Hepatocyte (in vitro differentiated cells): ENCODE results near the gene SH3PXD2B. TPM values are rescaled to one million over a fixed set of nuclear protein-coding genes. Genes with fewer than 3 reads are reported as not detected.
A peak's percentile ranks its signal among the peaks of the same experiment; 100 is the strongest.

Source experiments
- DNase-seq: peaks from one replicate; pipeline ENCODE4 v3.0.0-alpha.2; 2016; ENCODE audit warnings: low spot score
- H2AFZ ChIP-seq: fragments of 200-600 bp; sonication (generic); 2 replicates; pipeline ENCODE4 v1.6.0; 2016; ENCODE audit warnings: antibody characterized with exemption, mild to moderate bottlenecking
- H3K27ac ChIP-seq: fragments of 200-600 bp; sonication (generic); 2 replicates; pipeline ENCODE4 v1.5.1; 2016; ENCODE audit warnings: mild to moderate bottlenecking
- H3K27me3 ChIP-seq: fragments of 200-600 bp; sonication (generic); 2 replicates; pipeline ENCODE4 v1.6.1; 2016
- H3K36me3 ChIP-seq: fragments of 200-600 bp; sonication (generic); replicated peaks from 2 replicates; pipeline ENCODE4 v1.5.1; 2016; ENCODE audit warnings: low read depth; ENCODE audit not compliant: insufficient read depth
- H3K4me1 ChIP-seq: fragments of 200-600 bp; sonication (generic); 2 replicates; pipeline ENCODE4 v1.5.1; 2016; ENCODE audit warnings: mild to moderate bottlenecking, moderate library complexity; ENCODE audit not compliant: insufficient read depth
- H3K4me2 ChIP-seq: fragments of 200-600 bp; sonication (generic); 2 replicates; pipeline ENCODE4 v1.6.0; 2016
- H3K4me3 ChIP-seq: fragments of 200-600 bp; sonication (generic); 2 replicates; pipeline ENCODE4 v1.5.1; 2016; ENCODE audit warnings: mild to moderate bottlenecking
- H3K79me2 ChIP-seq: fragments of 200-600 bp; sonication (generic); 2 replicates; pipeline ENCODE4 v1.6.0; 2017; ENCODE audit warnings: mild to moderate bottlenecking
- H3K9me2 ChIP-seq: fragments of 200-600 bp; sonication (generic); replicated peaks from 2 replicates; pipeline ENCODE4 v1.6.0; 2017; ENCODE audit warnings: mild to moderate bottlenecking; ENCODE audit not compliant: insufficient read depth
- H3K9me3 ChIP-seq: fragments of 200-600 bp; sonication (generic); 2 replicates; pipeline ENCODE4 v1.5.1; 2016; ENCODE audit warnings: low read depth, mild to moderate bottlenecking
- H4K20me1 ChIP-seq: fragments of 200-600 bp; sonication (generic); 2 replicates; pipeline ENCODE4 v1.6.0; 2016; ENCODE audit warnings: mild to moderate bottlenecking; ENCODE audit not compliant: insufficient read depth, poor library complexity, severe bottlenecking
- CTCF ChIP-seq: fragments of 200-600 bp; sonication (generic); IDR thresholded peaks from 2 replicates; pipeline ENCODE4 v1.5.1; 2016; ENCODE audit warnings: antibody characterized with exemption, mild to moderate bottlenecking; ENCODE audit not compliant: poor library complexity
- EZH2 ChIP-seq: fragments of 200-600 bp; sonication (generic); IDR thresholded peaks from 2 replicates; pipeline ENCODE4 v1.6.1; 2016; ENCODE audit warnings: antibody characterized with exemption, mild to moderate bottlenecking, borderline replicate concordance
- EZH2phosphoT487 ChIP-seq: fragments of 200-600 bp; sonication (generic); IDR thresholded peaks from one replicate; pipeline ENCODE4 v1.6.1; 2018; ENCODE audit warnings: antibody characterized with exemption, mild to moderate bottlenecking, low read depth, moderate library complexity; ENCODE audit not compliant: unreplicated experiment, severe bottlenecking
- WGBS: methylation state at CpG from one replicate; pipeline ENCODE4 v1.1.6; 2016; ENCODE audit warnings: low lambda C conversion rate; ENCODE audit errors: missing lambda C conversion rate; 5-methylcytosine and 5-hydroxymethylcytosine counted together
- polyA plus RNA-seq: library from polyadenylated mRNA; unstranded; fragments of >200 nt; fragmentation: Nextera tagmentation; extraction: Ambion mirVana; gene quantifications from 2 replicates; pipeline ENCODE4 v1.2.1, GENCODE V29; 2016
- total RNA-seq: library from RNA; depleted of rRNA; stranded (reverse); fragments of >200 nt; gene quantifications from 2 replicates; pipeline ENCODE4 v1.2.3, GENCODE V29; 2014

Gene SH3PXD2B
- total and polyA plus RNA-seq, 2 experiments from 2014 or later = 27.8 to 28.5 TPM

GRCh38 chr5:172435362-172436077 lies 18.8 kb downstream of the SH3PXD2B start:
- Histone ChIP-seq H2AFZ (no peak overlapping the region), H3K27ac (no peak overlapping the region), H3K9me2 (no peaks in the 10 kb centered on the region), H3K4me2 (no peak overlapping the region), H3K27me3 (no peaks in the 10 kb centered on the region), H3K79me2 (peaks cover 93% of the 10 kb centered on the region), H3K4me1 (peaks cover 11% of the 10 kb centered on the region), H3K9me3 (no peaks in the 10 kb centered on the region), H4K20me1 (peaks cover 33% of the 10 kb centered on the region), H3K4me3 (no peak overlapping the region), H3K36me3 (no peaks in the 10 kb centered on the region)
- WGBS = 90% methylated on average over 8 of the region's 8 CpGs
- TF ChIP-seq CTCF (no peak), EZH2 (no peak), EZH2phosphoT487 (no peak)
- no peak for DNase-seq

GRCh38 chr5:172434251-172434650 lies 20.1 kb downstream of the SH3PXD2B start:
- Histone ChIP-seq H3K79me2 (peaks cover 87% of the 10 kb centered on the region), H3K4me3 (no peak overlapping the region), H3K9me3 (no peaks in the 10 kb centered on the region), H2AFZ (no peak overlapping the region), H3K27ac (no peak overlapping the region), H3K9me2 (no peaks in the 10 kb centered on the region), H3K27me3 (no peaks in the 10 kb centered on the region), H3K36me3 (no peaks in the 10 kb centered on the region), H3K4me2 (no peak overlapping the region), H3K4me1 (peaks cover 20% of the 10 kb centered on the region), H4K20me1 (peaks cover 24% of the 10 kb centered on the region)
- no peak for TF ChIP-seq EZH2
- no peak for TF ChIP-seq CTCF
- no peak for TF ChIP-seq EZH2phosphoT487
- 55% methylated on average over 7 of the region's 7 CpGs for WGBS
- no peak for DNase-seq

- no peak for DNase-seq
- Histone ChIP-seq H3K36me3 (no peaks in the 10 kb centered on the region), H3K4me1 (peaks cover 27% of the 10 kb centered on the region), H3K27me3 (no peaks in the 10 kb centered on the region), H3K4me2 (no peak overlapping the region), H4K20me1 (peaks cover 21% of the 10 kb centered on the region), H3K9me3 (no peaks in the 10 kb centered on the region), H3K27ac (peak overlapping the region; percentile 22), H3K79me2 (peaks cover 85% of the 10 kb centered on the region), H3K4me3 (no peak overlapping the region), H2AFZ (no peak overlapping the region), H3K9me2 (no peaks in the 10 kb centered on the region)
- no peak for TF ChIP-seq CTCF
- no peak for TF ChIP-seq EZH2
- TF ChIP-seq EZH2phosphoT487 = no peak
- WGBS = 71% methylated on average over 7 of the region's 7 CpGs
These were observed 20.8 kb downstream of the SH3PXD2B start for GRCh38 chr5:172433513-172433912.
